GM23338 (cell line): ENCODE measurements around the gene PLAAT1. TPM values are rescaled to one million over a fixed set of nuclear protein-coding genes. Genes with fewer than 3 reads are reported as not detected.

Source experiments
- ATAC-seq: fragments of 200-7000 bp; cut with Tn5 transposase; 3 replicates; pipeline ENCODE4 v1.9.1; 2020
- DNase-seq: peaks from one replicate; pipeline ENCODE4 v3.0.0-alpha.2; 2015; ENCODE audit warnings: low spot score
- H2AFZ ChIP-seq: fragments of 200-600 bp; sonication (generic); 2 replicates; pipeline ENCODE4 v1.8.0; 2016; ENCODE audit warnings: antibody characterized with exemption, mild to moderate bottlenecking, moderate library complexity
- H3F3A ChIP-seq: fragments of 200-600 bp; sonication (generic); replicated peaks from 2 replicates; pipeline ENCODE4 v1.8.0; 2017; ENCODE audit warnings: antibody characterized with exemption, mixed run types, low read depth
- H3K27ac ChIP-seq: fragments of 200-600 bp; sonication (generic); 2 replicates; pipeline ENCODE4 v1.6.1; 2016; ENCODE audit warnings: low read depth
- H3K27me3 ChIP-seq: fragments of 200-600 bp; sonication (generic); 2 replicates; pipeline ENCODE4 v1.8.0; 2016; ENCODE audit warnings: mild to moderate bottlenecking, mixed run types, moderate library complexity; ENCODE audit not compliant: insufficient read depth
- H3K36me3 ChIP-seq: fragments of 200-600 bp; sonication (generic); 2 replicates; pipeline ENCODE4 v1.8.0; 2016; ENCODE audit warnings: mild to moderate bottlenecking; ENCODE audit not compliant: insufficient read depth
- H3K4me1 ChIP-seq: fragments of 200-600 bp; sonication (generic); 2 replicates; pipeline ENCODE4 v1.8.0; 2016; ENCODE audit warnings: mild to moderate bottlenecking, moderate library complexity; ENCODE audit not compliant: insufficient read depth
- H3K4me2 ChIP-seq: fragments of 200-600 bp; sonication (generic); 2 replicates; pipeline ENCODE4 v1.7.1; 2017; ENCODE audit warnings: mixed run types
- H3K4me3 ChIP-seq: fragments of 200-600 bp; sonication (generic); 2 replicates; pipeline ENCODE4 v1.6.1; 2016; ENCODE audit warnings: mixed run types
- H3K79me2 ChIP-seq: fragments of 200-600 bp; sonication (generic); replicated peaks from 2 replicates; pipeline ENCODE4 v1.8.0; 2017; ENCODE audit warnings: mild to moderate bottlenecking; ENCODE audit not compliant: insufficient read depth
- H3K9me2 ChIP-seq: fragments of 200-600 bp; sonication (generic); 2 replicates; pipeline ENCODE4 v1.8.0; 2017; ENCODE audit not compliant: insufficient read depth
- H4K20me1 ChIP-seq: fragments of 200-600 bp; sonication (generic); replicated peaks from 2 replicates; pipeline ENCODE4 v1.8.0; 2017; ENCODE audit warnings: mild to moderate bottlenecking; ENCODE audit not compliant: insufficient read depth
- H3K27ac Mint-ChIP-seq: 2 replicates; pipeline ENCODE4 v1.8.0; 2020; ENCODE audit warnings: inconsistent platforms, mild to moderate bottlenecking, moderate library complexity, mixed read lengths
- H3K27me3 Mint-ChIP-seq: 3 replicates; pipeline ENCODE4 v1.8.0; 2022; ENCODE audit warnings: low read depth, mild to moderate bottlenecking, moderate library complexity, mixed read lengths, inconsistent platforms; ENCODE audit not compliant: insufficient read depth, poor library complexity
- H3K36me3 Mint-ChIP-seq: 3 replicates; pipeline ENCODE4 v1.8.0; 2021; ENCODE audit warnings: low read depth, mild to moderate bottlenecking, inconsistent platforms, moderate library complexity, mixed read lengths
- H3K4me1 Mint-ChIP-seq: 3 replicates; pipeline ENCODE4 v1.8.0; 2020; ENCODE audit warnings: mild to moderate bottlenecking, inconsistent platforms, mixed read lengths
- H3K4me3 Mint-ChIP-seq: 3 replicates; pipeline ENCODE4 v1.8.0; 2021; ENCODE audit warnings: moderate library complexity, mild to moderate bottlenecking, inconsistent platforms, mixed read lengths
- H3K9me3 Mint-ChIP-seq: 3 replicates; pipeline ENCODE4 v1.8.0; 2020; ENCODE audit warnings: moderate library complexity, mild to moderate bottlenecking, inconsistent platforms, mixed read lengths
- CREB1 ChIP-seq: fragments of 250-450 bp; sonication (Bioruptor Pico); IDR thresholded peaks from 2 replicates; pipeline ENCODE4 v1.5.0; 2020; ENCODE audit warnings: low read depth, mild to moderate bottlenecking, moderate library complexity
- EZH2 ChIP-seq: fragments of 200-600 bp; sonication (generic); IDR thresholded peaks from one replicate; pipeline ENCODE4 v1.8.0; 2017; ENCODE audit warnings: antibody characterized with exemption, mild to moderate bottlenecking, low read depth; ENCODE audit not compliant: unreplicated experiment
- EZH2phosphoT487 ChIP-seq: fragments of 200-600 bp; sonication (generic); IDR thresholded peaks from one replicate; pipeline ENCODE4 v1.8.1; 2018; ENCODE audit warnings: antibody characterized with exemption; ENCODE audit not compliant: unreplicated experiment
- JUNB ChIP-seq: IDR thresholded peaks from one replicate; pipeline ENCODE4 v1.6.1; 2016; ENCODE audit warnings: antibody characterized with exemption; ENCODE audit not compliant: unreplicated experiment
- NANOG ChIP-seq: IDR thresholded peaks from 2 replicates; pipeline ENCODE4 v1.6.1; 2016; ENCODE audit warnings: antibody characterized with exemption, borderline replicate concordance
- POLR2AphosphoS5 ChIP-seq: IDR thresholded peaks from 2 replicates; pipeline ENCODE4 v1.6.1; 2016; ENCODE audit warnings: antibody characterized with exemption, low read depth
- STAT1 ChIP-seq: IDR thresholded peaks from one replicate; pipeline ENCODE4 v1.6.1; 2016; ENCODE audit warnings: antibody characterized with exemption; ENCODE audit not compliant: unreplicated experiment
- ZNF114 ChIP-seq: fragments of 250-450 bp; sonication (Bioruptor Pico); IDR thresholded peaks from 2 replicates; pipeline ENCODE4 v1.5.0; 2020; ENCODE audit warnings: mild to moderate bottlenecking, moderate library complexity
- ZNF331 ChIP-seq: fragments of 250-450 bp; sonication (Bioruptor Pico); IDR thresholded peaks from 2 replicates; pipeline ENCODE4 v1.5.0; 2020; ENCODE audit warnings: low read depth, mild to moderate bottlenecking, moderate library complexity
- polyA plus RNA-seq: library from polyadenylated mRNA; unstranded; fragments of >200 nt; fragmentation: Nextera tagmentation; extraction: Ambion mirVana; gene quantifications from 2 replicates; pipeline ENCODE4 v1.2.1, GENCODE V29; 2016
- total RNA-seq: library from RNA; depleted of rRNA; stranded (reverse); fragments of >200 nt; shearing (Covaris generic); gene quantifications from 2 replicates; pipeline ENCODE4 v1.2.3, GENCODE V29; 2014
- TF ChIP-seq, protein P1 (sequence below): IDR thresholded peaks from one replicate; pipeline ENCODE4 v1.6.1; 2018; ENCODE audit warnings: antibody characterized with exemption; ENCODE audit not compliant: unreplicated experiment
- TF ChIP-seq, protein P2 (sequence below): IDR thresholded peaks from 2 replicates; pipeline ENCODE4 v1.6.1; 2016; ENCODE audit warnings: antibody characterized with exemption
- TF ChIP-seq, protein P3 (sequence below), 2 experiments: fragments of 200-600 bp in 1 of 2; sonication (generic) in 1 of 2; conservative IDR thresholded peaks; 2 replicates each; pipeline versions ENCODE4 v1.5.1 to v1.6.1; 2016 to 2017; ENCODE audit warnings: antibody characterized with exemption in 2 of 2, low read depth in 2 of 2, mild to moderate bottlenecking in 2 of 2, moderate library complexity in 1 of 2
- TF ChIP-seq, protein P4 (sequence below): fragments of 250-450 bp; sonication (Bioruptor Pico); IDR thresholded peaks from 2 replicates; pipeline ENCODE4 v1.5.0; 2020; ENCODE audit warnings: mild to moderate bottlenecking, moderate library complexity

Gene PLAAT1
- total and polyA plus RNA-seq, 2 experiments from 2014 or later = 5.4 to 6.7 TPM

DNA sequence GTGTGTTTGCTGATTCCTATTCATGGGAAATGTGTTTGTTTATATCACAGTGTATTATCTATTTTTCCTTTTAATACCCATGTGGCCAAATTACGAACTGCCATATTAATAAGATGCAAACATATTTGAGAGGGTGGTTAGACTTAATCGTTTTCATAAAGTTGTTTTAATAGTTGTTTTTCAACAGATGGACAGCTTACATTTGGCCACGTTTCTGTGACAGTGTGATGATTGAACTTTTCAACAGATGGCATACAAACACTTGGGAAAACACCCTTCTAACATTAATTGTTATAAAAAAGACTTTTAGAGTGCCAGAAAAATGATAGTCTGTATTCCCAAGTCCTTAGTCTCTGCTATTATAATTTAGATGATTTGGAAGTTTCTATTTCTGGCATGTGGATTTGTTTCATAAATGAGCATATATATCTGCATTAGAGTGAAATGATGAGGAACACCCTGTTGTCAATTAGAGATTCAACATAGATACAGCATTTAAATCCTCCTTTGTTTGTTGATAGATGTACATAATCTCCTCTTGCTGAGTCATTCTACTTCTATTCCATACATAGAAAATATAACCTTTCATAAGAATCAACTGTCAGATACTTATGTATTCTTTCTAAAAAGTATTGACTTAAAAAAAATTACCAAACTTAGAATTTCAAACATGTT is 13.1 kb downstream of the PLAAT1 start:
- no peaks in the 10 kb centered on the region for H3F3A ChIP-seq
- Mint-ChIP-seq H3K36me3 (peaks cover 10% of the 10 kb centered on the region; the same call in 2 of the 3 replicates), H3K27me3 (no peaks in the 10 kb centered on the region), H3K9me3 (peaks cover 11% of the 10 kb centered on the region), H3K4me1 (no peaks in the 10 kb centered on the region), H3K27ac (no peak overlapping the region), H3K4me3 (no peak overlapping the region)
- H3K9me2 ChIP-seq = 0 out of 2 replicates have a peak, but pooled peaks cover 5% of the 10 kb centered on the region
- TF ChIP-seq CREB1 (CRISPR knock-in tag) (no peak), JUNB (no peak), NANOG (no peak), POLR2AphosphoS5 (no peak), STAT1 (no peak), ZNF331 (CRISPR knock-in tag) (no peak), ZNF114 (CRISPR knock-in tag) (no peak), EZH2phosphoT487 (no peak), EZH2 (no peak)
- TF ChIP-seq, protein P1, sequence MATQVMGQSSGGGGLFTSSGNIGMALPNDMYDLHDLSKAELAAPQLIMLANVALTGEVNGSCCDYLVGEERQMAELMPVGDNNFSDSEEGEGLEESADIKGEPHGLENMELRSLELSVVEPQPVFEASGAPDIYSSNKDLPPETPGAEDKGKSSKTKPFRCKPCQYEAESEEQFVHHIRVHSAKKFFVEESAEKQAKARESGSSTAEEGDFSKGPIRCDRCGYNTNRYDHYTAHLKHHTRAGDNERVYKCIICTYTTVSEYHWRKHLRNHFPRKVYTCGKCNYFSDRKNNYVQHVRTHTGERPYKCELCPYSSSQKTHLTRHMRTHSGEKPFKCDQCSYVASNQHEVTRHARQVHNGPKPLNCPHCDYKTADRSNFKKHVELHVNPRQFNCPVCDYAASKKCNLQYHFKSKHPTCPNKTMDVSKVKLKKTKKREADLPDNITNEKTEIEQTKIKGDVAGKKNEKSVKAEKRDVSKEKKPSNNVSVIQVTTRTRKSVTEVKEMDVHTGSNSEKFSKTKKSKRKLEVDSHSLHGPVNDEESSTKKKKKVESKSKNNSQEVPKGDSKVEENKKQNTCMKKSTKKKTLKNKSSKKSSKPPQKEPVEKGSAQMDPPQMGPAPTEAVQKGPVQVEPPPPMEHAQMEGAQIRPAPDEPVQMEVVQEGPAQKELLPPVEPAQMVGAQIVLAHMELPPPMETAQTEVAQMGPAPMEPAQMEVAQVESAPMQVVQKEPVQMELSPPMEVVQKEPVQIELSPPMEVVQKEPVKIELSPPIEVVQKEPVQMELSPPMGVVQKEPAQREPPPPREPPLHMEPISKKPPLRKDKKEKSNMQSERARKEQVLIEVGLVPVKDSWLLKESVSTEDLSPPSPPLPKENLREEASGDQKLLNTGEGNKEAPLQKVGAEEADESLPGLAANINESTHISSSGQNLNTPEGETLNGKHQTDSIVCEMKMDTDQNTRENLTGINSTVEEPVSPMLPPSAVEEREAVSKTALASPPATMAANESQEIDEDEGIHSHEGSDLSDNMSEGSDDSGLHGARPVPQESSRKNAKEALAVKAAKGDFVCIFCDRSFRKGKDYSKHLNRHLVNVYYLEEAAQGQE = no peak
- TF ChIP-seq, protein P2, sequence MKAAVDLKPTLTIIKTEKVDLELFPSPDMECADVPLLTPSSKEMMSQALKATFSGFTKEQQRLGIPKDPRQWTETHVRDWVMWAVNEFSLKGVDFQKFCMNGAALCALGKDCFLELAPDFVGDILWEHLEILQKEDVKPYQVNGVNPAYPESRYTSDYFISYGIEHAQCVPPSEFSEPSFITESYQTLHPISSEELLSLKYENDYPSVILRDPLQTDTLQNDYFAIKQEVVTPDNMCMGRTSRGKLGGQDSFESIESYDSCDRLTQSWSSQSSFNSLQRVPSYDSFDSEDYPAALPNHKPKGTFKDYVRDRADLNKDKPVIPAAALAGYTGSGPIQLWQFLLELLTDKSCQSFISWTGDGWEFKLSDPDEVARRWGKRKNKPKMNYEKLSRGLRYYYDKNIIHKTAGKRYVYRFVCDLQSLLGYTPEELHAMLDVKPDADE = no peak
- TF ChIP-seq, protein P3, sequence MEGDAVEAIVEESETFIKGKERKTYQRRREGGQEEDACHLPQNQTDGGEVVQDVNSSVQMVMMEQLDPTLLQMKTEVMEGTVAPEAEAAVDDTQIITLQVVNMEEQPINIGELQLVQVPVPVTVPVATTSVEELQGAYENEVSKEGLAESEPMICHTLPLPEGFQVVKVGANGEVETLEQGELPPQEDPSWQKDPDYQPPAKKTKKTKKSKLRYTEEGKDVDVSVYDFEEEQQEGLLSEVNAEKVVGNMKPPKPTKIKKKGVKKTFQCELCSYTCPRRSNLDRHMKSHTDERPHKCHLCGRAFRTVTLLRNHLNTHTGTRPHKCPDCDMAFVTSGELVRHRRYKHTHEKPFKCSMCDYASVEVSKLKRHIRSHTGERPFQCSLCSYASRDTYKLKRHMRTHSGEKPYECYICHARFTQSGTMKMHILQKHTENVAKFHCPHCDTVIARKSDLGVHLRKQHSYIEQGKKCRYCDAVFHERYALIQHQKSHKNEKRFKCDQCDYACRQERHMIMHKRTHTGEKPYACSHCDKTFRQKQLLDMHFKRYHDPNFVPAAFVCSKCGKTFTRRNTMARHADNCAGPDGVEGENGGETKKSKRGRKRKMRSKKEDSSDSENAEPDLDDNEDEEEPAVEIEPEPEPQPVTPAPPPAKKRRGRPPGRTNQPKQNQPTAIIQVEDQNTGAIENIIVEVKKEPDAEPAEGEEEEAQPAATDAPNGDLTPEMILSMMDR (conservative IDR thresholded peaks at IDR 0.05; ENCODE audit: low read depth in 2 of 2) = no peak
- TF ChIP-seq, protein P4, sequence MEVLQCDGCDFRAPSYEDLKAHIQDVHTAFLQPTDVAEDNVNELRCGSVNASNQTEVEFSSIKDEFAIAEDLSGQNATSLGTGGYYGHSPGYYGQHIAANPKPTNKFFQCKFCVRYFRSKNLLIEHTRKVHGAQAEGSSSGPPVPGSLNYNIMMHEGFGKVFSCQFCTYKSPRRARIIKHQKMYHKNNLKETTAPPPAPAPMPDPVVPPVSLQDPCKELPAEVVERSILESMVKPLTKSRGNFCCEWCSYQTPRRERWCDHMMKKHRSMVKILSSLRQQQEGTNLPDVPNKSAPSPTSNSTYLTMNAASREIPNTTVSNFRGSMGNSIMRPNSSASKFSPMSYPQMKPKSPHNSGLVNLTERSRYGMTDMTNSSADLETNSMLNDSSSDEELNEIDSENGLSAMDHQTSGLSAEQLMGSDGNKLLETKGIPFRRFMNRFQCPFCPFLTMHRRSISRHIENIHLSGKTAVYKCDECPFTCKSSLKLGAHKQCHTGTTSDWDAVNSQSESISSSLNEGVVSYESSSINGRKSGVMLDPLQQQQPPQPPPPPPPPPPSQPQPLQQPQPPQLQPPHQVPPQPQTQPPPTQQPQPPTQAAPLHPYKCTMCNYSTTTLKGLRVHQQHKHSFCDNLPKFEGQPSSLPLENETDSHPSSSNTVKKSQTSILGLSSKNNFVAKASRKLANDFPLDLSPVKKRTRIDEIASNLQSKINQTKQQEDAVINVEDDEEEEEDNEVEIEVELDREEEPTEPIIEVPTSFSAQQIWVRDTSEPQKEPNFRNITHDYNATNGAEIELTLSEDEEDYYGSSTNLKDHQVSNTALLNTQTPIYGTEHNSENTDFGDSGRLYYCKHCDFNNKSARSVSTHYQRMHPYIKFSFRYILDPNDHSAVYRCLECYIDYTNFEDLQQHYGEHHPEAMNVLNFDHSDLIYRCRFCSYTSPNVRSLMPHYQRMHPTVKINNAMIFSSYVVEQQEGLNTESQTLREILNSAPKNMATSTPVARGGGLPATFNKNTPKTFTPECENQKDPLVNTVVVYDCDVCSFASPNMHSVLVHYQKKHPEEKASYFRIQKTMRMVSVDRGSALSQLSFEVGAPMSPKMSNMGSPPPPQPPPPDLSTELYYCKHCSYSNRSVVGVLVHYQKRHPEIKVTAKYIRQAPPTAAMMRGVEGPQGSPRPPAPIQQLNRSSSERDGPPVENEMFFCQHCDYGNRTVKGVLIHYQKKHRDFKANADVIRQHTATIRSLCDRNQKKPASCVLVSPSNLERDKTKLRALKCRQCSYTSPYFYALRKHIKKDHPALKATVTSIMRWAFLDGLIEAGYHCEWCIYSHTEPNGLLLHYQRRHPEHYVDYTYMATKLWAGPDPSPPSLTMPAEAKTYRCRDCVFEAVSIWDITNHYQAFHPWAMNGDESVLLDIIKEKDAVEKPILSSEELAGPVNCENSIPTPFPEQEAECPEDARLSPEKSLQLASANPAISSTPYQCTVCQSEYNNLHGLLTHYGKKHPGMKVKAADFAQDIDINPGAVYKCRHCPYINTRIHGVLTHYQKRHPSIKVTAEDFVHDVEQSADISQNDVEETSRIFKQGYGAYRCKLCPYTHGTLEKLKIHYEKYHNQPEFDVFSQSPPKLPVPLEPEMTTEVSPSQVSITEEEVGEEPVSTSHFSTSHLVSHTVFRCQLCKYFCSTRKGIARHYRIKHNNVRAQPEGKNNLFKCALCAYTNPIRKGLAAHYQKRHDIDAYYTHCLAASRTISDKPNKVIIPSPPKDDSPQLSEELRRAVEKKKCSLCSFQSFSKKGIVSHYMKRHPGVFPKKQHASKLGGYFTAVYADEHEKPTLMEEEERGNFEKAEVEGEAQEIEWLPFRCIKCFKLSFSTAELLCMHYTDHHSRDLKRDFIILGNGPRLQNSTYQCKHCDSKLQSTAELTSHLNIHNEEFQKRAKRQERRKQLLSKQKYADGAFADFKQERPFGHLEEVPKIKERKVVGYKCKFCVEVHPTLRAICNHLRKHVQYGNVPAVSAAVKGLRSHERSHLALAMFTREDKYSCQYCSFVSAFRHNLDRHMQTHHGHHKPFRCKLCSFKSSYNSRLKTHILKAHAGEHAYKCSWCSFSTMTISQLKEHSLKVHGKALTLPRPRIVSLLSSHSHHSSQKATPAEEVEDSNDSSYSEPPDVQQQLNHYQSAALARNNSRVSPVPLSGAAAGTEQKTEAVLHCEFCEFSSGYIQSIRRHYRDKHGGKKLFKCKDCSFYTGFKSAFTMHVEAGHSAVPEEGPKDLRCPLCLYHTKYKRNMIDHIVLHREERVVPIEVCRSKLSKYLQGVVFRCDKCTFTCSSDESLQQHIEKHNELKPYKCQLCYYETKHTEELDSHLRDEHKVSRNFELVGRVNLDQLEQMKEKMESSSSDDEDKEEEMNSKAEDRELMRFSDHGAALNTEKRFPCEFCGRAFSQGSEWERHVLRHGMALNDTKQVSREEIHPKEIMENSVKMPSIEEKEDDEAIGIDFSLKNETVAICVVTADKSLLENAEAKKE = no peak
- H3K4me1 ChIP-seq = no peaks in the 10 kb centered on the region
- no peaks in the 10 kb centered on the region for H4K20me1 ChIP-seq
- no peak overlapping the region for H3K4me3 ChIP-seq
- no peak overlapping the region for H3K4me2 ChIP-seq
- no peaks in the 10 kb centered on the region for H3K79me2 ChIP-seq
- H3K27ac ChIP-seq = no peak overlapping the region
- H3K27me3 ChIP-seq = no peaks in the 10 kb centered on the region
- ATAC-seq (no peak), DNase-seq (no peak)
- no peaks in the 10 kb centered on the region; the same call in 1 of the 2 replicates for H3K36me3 ChIP-seq
- no peak overlapping the region for H2AFZ ChIP-seq
